ENCODE data around the gene SATB1.

The SATB1 gene

DNA sequence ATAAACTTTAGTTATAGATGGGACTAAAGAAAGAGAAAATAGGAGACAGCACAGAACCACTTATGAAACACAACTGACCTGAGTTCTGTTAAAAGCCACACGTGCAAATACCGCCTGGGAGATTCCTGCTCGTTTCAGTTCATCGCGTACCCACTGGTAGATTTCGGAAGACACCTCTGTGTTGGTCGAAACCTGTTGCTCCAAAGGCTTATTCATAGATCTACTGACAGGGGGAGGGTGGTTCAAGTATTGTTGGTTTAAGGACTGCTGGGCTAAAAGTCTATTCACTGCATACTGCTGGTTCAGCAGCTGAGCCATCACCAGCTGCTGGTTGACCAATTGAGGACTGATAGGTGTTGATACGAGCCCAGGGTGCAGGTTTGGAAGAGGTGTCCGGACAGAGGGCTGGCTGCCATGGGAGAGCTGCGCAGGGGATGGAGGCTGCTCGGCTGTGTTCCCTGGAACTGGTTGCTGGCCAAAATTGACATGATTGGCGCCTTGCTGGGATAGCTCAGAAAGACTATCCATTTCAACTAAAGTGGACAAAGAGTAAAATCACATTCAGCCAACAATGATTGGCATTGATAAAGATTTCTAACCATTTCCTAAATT lies 30.6 kb downstream of the SATB1 start:
- no peak for DNase-seq
- Histone ChIP-seq H3K9ac (ENCODE audit: low read length) (no peak overlapping the region), H3K4me2 (ENCODE audit: low read depth, low read length) (no peak overlapping the region), H3K9me3 (replicated peaks; ENCODE audit: insufficient read depth, low read length) (no peaks in the 10 kb centered on the region), H3F3A (ENCODE audit: insufficient read depth, low read length) (no peaks in the 10 kb centered on the region), H3K4me1 (ENCODE audit: low read length) (no peaks in the 10 kb centered on the region), H3K27ac (ENCODE audit: low read length) (no peak overlapping the region), H3K4me3 (ENCODE audit: low read length) (no peak overlapping the region), H3K36me3 (replicated peaks; ENCODE audit: insufficient read depth, low read length) (no peaks in the 10 kb centered on the region), H2AFZ (ENCODE audit: low read length) (no peak overlapping the region), H4K20me1 (ENCODE audit: insufficient read depth, low read length) (no peaks in the 10 kb centered on the region), H3K79me2 (ENCODE audit: low read length) (no peaks in the 10 kb centered on the region), H3K9me2 (replicated peaks; ENCODE audit: insufficient read depth, low read length) (no peaks in the 10 kb centered on the region), H3K27me3 (replicated peaks; ENCODE audit: insufficient read depth, low read length) (no peaks in the 10 kb centered on the region)
- no peak for TF ChIP-seq EZH2phosphoT487 (IDR thresholded peaks at IDR 0.05; ENCODE audit: low read length)
- TF ChIP-seq CTCF (IDR thresholded peaks at IDR 0.05; ENCODE audit: low read length): no peak
- no peak for TF ChIP-seq EZH2 (optimal IDR thresholded peaks at IDR 0.05; ENCODE audit: low read depth, low read length)

DNA sequence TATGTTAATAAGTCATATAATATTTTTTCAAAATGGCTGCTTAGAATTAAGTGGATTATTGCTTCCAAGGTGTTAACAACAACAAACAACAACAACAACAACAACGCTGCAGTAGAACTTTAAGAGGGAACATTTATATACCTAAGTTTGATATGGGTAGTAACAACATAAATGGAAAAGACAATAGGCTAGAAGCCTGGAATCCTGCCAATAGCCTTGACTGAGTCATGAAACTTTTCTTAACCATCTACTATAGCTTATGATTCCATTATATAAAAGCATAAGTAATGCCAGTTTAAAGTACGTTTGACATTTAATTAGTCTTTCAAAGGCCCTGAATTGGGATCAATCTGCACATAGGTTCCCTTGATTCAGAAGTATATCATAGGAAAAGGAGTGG lies 31.2 kb downstream of the SATB1 start:
- Histone ChIP-seq H3K4me1 (ENCODE audit: low read length) (no peaks in the 10 kb centered on the region), H3K4me2 (ENCODE audit: low read depth, low read length) (no peak overlapping the region), H3K27ac (ENCODE audit: low read length) (no peak overlapping the region), H3K9me2 (replicated peaks; ENCODE audit: insufficient read depth, low read length) (no peaks in the 10 kb centered on the region), H3K27me3 (replicated peaks; ENCODE audit: insufficient read depth, low read length) (no peaks in the 10 kb centered on the region), H3K79me2 (ENCODE audit: low read length) (no peaks in the 10 kb centered on the region), H3K9me3 (replicated peaks; ENCODE audit: insufficient read depth, low read length) (no peaks in the 10 kb centered on the region), H2AFZ (ENCODE audit: low read length) (no peak overlapping the region), H3K36me3 (replicated peaks; ENCODE audit: insufficient read depth, low read length) (no peaks in the 10 kb centered on the region), H4K20me1 (ENCODE audit: insufficient read depth, low read length) (no peaks in the 10 kb centered on the region), H3K4me3 (ENCODE audit: low read length) (no peak overlapping the region), H3K9ac (ENCODE audit: low read length) (no peak overlapping the region), H3F3A (ENCODE audit: insufficient read depth, low read length) (no peaks in the 10 kb centered on the region)
- DNase-seq: no peak
- no peak for TF ChIP-seq CTCF (IDR thresholded peaks at IDR 0.05; ENCODE audit: low read length)
- TF ChIP-seq EZH2 (optimal IDR thresholded peaks at IDR 0.05; ENCODE audit: low read depth, low read length): no peak
- TF ChIP-seq EZH2phosphoT487 (IDR thresholded peaks at IDR 0.05; ENCODE audit: low read length): no peak

DNA sequence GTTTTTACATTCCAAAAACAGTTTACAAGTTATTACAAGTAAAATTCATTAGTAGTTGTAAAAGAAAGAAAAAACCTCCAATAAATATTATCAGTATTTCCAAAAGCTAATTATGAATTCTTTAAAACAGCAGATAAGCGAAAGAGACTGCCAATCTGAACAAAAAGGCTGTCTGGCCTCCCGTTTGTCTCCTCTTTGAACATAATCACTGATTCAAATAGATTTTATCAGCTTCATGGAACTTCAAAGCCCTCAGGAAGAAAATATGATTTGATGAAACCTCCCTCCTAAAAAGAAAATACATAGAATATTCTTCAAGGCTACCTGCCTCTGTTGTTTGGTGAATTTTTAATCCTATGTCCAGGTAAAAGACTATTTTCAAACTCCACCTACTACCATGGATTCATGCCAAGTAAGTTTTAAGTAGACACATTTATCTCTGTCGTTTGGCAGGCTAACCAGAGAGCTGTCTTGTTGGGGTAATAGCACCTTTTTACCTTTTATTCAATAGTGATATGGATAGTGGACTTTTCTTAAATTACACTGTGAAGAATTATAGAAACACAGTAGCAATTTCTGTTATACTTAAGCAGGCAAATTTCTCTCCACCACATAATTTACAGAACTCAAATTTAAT lies 35.0 kb downstream of the SATB1 start:
- Histone ChIP-seq H3K4me1 (ENCODE audit: low read length) (no peaks in the 10 kb centered on the region), H3K27me3 (replicated peaks; ENCODE audit: insufficient read depth, low read length) (no peaks in the 10 kb centered on the region), H3K4me3 (ENCODE audit: low read length) (no peak overlapping the region), H3K4me2 (ENCODE audit: low read depth, low read length) (no peak overlapping the region), H3K36me3 (replicated peaks; ENCODE audit: insufficient read depth, low read length) (no peaks in the 10 kb centered on the region), H2AFZ (ENCODE audit: low read length) (no peak overlapping the region), H3K9me3 (replicated peaks; ENCODE audit: insufficient read depth, low read length) (no peaks in the 10 kb centered on the region), H3K9me2 (replicated peaks; ENCODE audit: insufficient read depth, low read length) (no peaks in the 10 kb centered on the region), H3F3A (ENCODE audit: insufficient read depth, low read length) (no peaks in the 10 kb centered on the region), H3K27ac (ENCODE audit: low read length) (no peak overlapping the region), H4K20me1 (ENCODE audit: insufficient read depth, low read length) (no peaks in the 10 kb centered on the region), H3K9ac (ENCODE audit: low read length) (no peak overlapping the region), H3K79me2 (ENCODE audit: low read length) (no peaks in the 10 kb centered on the region)
- DNase-seq: no peak
- TF ChIP-seq EZH2phosphoT487 (IDR thresholded peaks at IDR 0.05; ENCODE audit: low read length) (no peak), CTCF (IDR thresholded peaks at IDR 0.05; ENCODE audit: low read length) (no peak), EZH2 (optimal IDR thresholded peaks at IDR 0.05; ENCODE audit: low read depth, low read length) (no peak)
